ENCODE data around the gene CHST6. TPM values are rescaled to one million over a fixed set of nuclear protein-coding genes. Genes with fewer than 3 reads are reported as not detected.

Gene CHST6
- total and polyA plus RNA-seq, 2 of the 8 experiments (the other 6 are each of a cell fraction or from before 2014, with no cell fraction given): 18.2 to 25.4 TPM

- CTCF ChIA-PET (ENCODE audit: partially characterized antibody): interaction anchor here (0.6 to 2.4 kb wide), 2 partner anchors 8 to 57 kb away, joined by 3 to 5 read pairs; no protein-coding TSS in a partner anchor
- POLR2A ChIA-PET (ENCODE audit: partially characterized antibody): interaction anchor here (0.5 to 3.7 kb wide), 4 partner anchors 25 to 304 kb away, joined by 3 to 21 read pairs (median 4); partner anchors contain the start of gene CFDP1
- H4K8ac ChIP-seq (ENCODE audit: extremely low read depth, insufficient read depth, low read length): no peak overlapping the region
- TF ChIP-seq RAD21 (IDR thresholded peaks at IDR 0.05 in 1 of 2, conservative IDR thresholded peaks at IDR 0.05 in 1 of 2; ENCODE audit: low read depth in 2 of 2, low read length in 2 of 2) (no peak), TAF1 (IDR thresholded peaks at IDR 0.05; ENCODE audit: low read depth, low read length) (no peak), NRF1 (IDR thresholded peaks at IDR 0.05; ENCODE audit: low read depth, low read length) (no peak), CHD1 (IDR thresholded peaks at IDR 0.05; ENCODE audit: low read depth, low read length) (no peak), BRCA1 (IDR thresholded peaks at IDR 0.05; ENCODE audit: low read depth, low read length) (no peak), SUZ12 (IDR thresholded peaks at IDR 0.05; ENCODE audit: low read length) (no peak), SIX5 (IDR thresholded peaks at IDR 0.05; ENCODE audit: low read depth, low read length) (no peak), TBP (IDR thresholded peaks at IDR 0.05; ENCODE audit: low read depth, low read length) (no peak), FOSL1 (IDR thresholded peaks at IDR 0.05; ENCODE audit: insufficient read depth, low read depth, low read length) (no peak), SAP30 (IDR thresholded peaks at IDR 0.05; ENCODE audit: insufficient read depth, insufficient replicate concordance, low read length) (no peak)
Measured at GRCh38 chr16:75458439-75458838, 36.8 kb downstream of the CHST6 start.

More at GRCh38 chr16:75458439-75458838, 36.8 kb downstream of the CHST6 start:
- H3K23ac ChIP-seq (ENCODE audit: insufficient read length): no peak overlapping the region
- no peak for FAIRE-seq
- H3K4me3 ChIP-seq (ENCODE audit: extremely low read depth in 1 of 4, insufficient read depth in 2 of 4, low read depth in 3 of 4, low read length in 4 of 4): no peak overlapping the region
- H3K4ac ChIP-seq (replicated peaks; ENCODE audit: insufficient read length, low read depth, low read length): no peak overlapping the region
- H2BK5ac ChIP-seq (ENCODE audit: low read depth, low read length): no peak overlapping the region
- no peak overlapping the region for H3K56ac ChIP-seq (replicated peaks; ENCODE audit: insufficient read length, low read depth, low read length)
- no peaks in the 10 kb centered on the region for H3K36me3 ChIP-seq (ENCODE audit: control insufficient read depth in 2 of 4, insufficient read depth in 4 of 4, low read length in 3 of 4)
- no peak overlapping the region for H2BK20ac ChIP-seq (ENCODE audit: low read length)
- no peak overlapping the region for H3K4me2 ChIP-seq (ENCODE audit: insufficient read depth in 1 of 2, low read depth in 2 of 2, low read length in 2 of 2)
- no peak overlapping the region for H3K18ac ChIP-seq (ENCODE audit: extremely low read depth, low read length)
- H3K4me1 ChIP-seq (replicated peaks in 1 of 4; ENCODE audit: control insufficient read depth in 3 of 4, insufficient read depth in 4 of 4, low read length in 3 of 4): peaks cover 3 to 8% (median 5%) of the 10 kb centered on the region in 4 experiments; a peak in 6 of 7 replicates
- peaks cover 12 to 28% of the 10 kb centered on the region in 2 experiments for H4K20me1 ChIP-seq (replicated peaks in 1 of 2; ENCODE audit: control insufficient read depth in 1 of 2, insufficient read depth in 2 of 2, low read length in 2 of 2)
- no peak overlapping the region for H2BK15ac ChIP-seq (ENCODE audit: low read length)
- WGBS, 2 experiments (ENCODE audit: extremely low coverage in 1 of 2, insufficient coverage in 1 of 2, insufficient read length in 1 of 2, insufficient replicate concordance in 2 of 2, low coverage in 1 of 2, low lambda C conversion rate in 2 of 2, missing lambda C conversion rate in 1 of 2): 94% methylated on average over 2 of the region's 2 CpGs; no CpG with 5 or more reads in 1 of the 2 experiments
- 0 out of 2 replicates have a peak, but pooled peaks cover under 1% of the 10 kb centered on the region for H3K23me2 ChIP-seq (ENCODE audit: low read depth, low read length)
- peaks cover 11% of the 10 kb centered on the region for H3K79me1 ChIP-seq (ENCODE audit: low read depth, low read length)
- no peak overlapping the region for H3K14ac ChIP-seq (ENCODE audit: insufficient read length)
- no peak overlapping the region for H2BK12ac ChIP-seq (ENCODE audit: low read depth, low read length)
- H2AK5ac ChIP-seq (ENCODE audit: low read depth, low read length): no peak overlapping the region
- no peak overlapping the region; a peak in 1 of 7 replicates for H3K9ac ChIP-seq (replicated peaks in 1 of 4; ENCODE audit: extremely low read depth in 1 of 4, low read depth in 3 of 4, low read length in 3 of 4)
- H2BK120ac ChIP-seq (replicated peaks; ENCODE audit: low read depth, low read length): no peak overlapping the region
- no peaks in the 10 kb centered on the region for H3K9me3 ChIP-seq (ENCODE audit: insufficient read depth in 2 of 2, low read depth in 1 of 2, low read length in 1 of 2)
- H4K5ac ChIP-seq (ENCODE audit: insufficient read length, low read depth, low read length): no peak overlapping the region
- no peak overlapping the region for H4K91ac ChIP-seq (replicated peaks; ENCODE audit: insufficient read length, low read length)
- no peak overlapping the region for H2AFZ ChIP-seq (ENCODE audit: low read length)
- H3K27ac ChIP-seq (ENCODE audit: low read depth, low read length): no peak overlapping the region
- no peaks in the 10 kb centered on the region for H3K27me3 ChIP-seq (replicated peaks in 1 of 4; ENCODE audit: control insufficient read depth in 3 of 4, extremely low read depth in 1 of 4, insufficient read depth in 3 of 4, low read length in 3 of 4)
- peaks cover 15 to 96% of the 10 kb centered on the region in 2 experiments for H3K79me2 ChIP-seq (ENCODE audit: control insufficient read depth in 1 of 2, insufficient read depth in 2 of 2, low read length in 2 of 2)
- no peak for DNase-seq (ENCODE audit: low read depth in 1 of 2, low spot score in 2 of 2)
